Neutrophil (primary cell): ENCODE measurements around the gene SLC8B1.

Experiments
- H3K27ac ChIP-seq: fragments of 200-600 bp; sonication (generic); 2 replicates; pipeline ENCODE4 v1.5.1; 2016; ENCODE audit warnings: mild to moderate bottlenecking, moderate library complexity
- H3K27me3 ChIP-seq: fragments of 200-600 bp; sonication (generic); 2 replicates; pipeline ENCODE4 v1.6.0; 2016; ENCODE audit warnings: mild to moderate bottlenecking
- H3K36me3 ChIP-seq: fragments of 200-600 bp; sonication (generic); 2 replicates; pipeline ENCODE4 v1.5.1; 2017
- H3K4me1 ChIP-seq, 2 experiments: fragments of 200-600 bp in 1 of 2; sonication (generic) in 1 of 2; 1 replicate in 1 of 2; 2 replicates in 1 of 2; pipeline versions ENCODE4 v1.5.1 to v1.6.1; 2013 to 2016; ENCODE audit warnings: low read depth in 1 of 2, low read length in 1 of 2, mild to moderate bottlenecking in 1 of 2, moderate library complexity in 1 of 2; ENCODE audit not compliant: control insufficient read depth in 1 of 2, insufficient read depth in 1 of 2
- H3K4me3 ChIP-seq, 2 experiments: fragments of 200-600 bp in 1 of 2; sonication (generic) in 1 of 2; 1 replicate in 1 of 2; 2 replicates in 1 of 2; pipeline ENCODE4 v1.5.1; 2013 to 2016; ENCODE audit warnings: low read depth in 1 of 2, low read length in 1 of 2, mild to moderate bottlenecking in 1 of 2, moderate library complexity in 1 of 2
- H3K9me3 ChIP-seq: fragments of 200-600 bp; sonication (generic); 2 replicates; pipeline ENCODE4 v1.5.1; 2016
- TF ChIP-seq, protein P1 (sequence below): fragments of 200-600 bp; sonication (generic); IDR thresholded peaks from 2 replicates; pipeline ENCODE4 v1.5.1; 2016; ENCODE audit warnings: antibody characterized with exemption

SLC8B1 gene

DNA sequence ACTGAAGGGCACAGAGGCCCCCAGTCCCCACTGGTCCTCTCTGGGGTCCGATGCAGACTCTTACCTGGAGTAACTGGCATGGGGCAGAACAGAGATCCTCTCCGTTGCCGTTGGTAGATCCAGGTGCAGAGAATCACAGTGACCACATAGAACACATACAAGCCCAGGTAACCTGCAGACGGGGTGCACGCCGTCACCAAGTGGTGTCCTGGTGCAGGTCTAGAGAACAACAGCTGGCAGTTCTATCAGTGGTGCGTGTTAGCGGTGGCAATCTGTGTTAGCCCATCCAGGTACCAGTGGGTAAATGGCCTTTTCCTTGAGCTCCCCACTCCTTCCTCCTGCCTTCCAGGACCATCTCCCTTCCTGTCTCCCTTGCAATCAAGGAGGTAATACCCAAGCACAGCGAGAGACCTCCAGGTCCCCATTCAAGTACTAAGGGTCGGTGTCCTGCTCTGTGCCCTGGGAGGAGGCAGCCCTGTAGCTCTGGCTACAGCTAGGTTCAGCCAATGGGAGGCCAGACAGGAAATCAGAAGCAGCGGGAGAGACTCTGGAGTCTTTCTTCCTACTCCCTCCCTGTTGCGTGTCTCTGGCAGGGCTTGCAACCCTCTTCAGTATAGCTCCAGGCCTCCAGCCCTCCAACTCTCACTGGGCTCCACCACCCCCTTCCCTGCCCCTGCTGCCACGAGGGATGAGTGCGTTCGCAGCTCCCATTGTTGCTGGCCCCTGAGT is 15.8 kb downstream of the SLC8B1 start:
- no peak overlapping the region for H3K4me3 ChIP-seq
- peaks cover 90% of the 10 kb centered on the region for H3K36me3 ChIP-seq
- H3K27ac ChIP-seq, result no peak overlapping the region
- no peaks in the 10 kb centered on the region for H3K9me3 ChIP-seq
- H3K27me3 ChIP-seq, result no peaks in the 10 kb centered on the region
- H3K4me1 ChIP-seq, result no peaks in the 10 kb centered on the region
- TF ChIP-seq, protein P1, sequence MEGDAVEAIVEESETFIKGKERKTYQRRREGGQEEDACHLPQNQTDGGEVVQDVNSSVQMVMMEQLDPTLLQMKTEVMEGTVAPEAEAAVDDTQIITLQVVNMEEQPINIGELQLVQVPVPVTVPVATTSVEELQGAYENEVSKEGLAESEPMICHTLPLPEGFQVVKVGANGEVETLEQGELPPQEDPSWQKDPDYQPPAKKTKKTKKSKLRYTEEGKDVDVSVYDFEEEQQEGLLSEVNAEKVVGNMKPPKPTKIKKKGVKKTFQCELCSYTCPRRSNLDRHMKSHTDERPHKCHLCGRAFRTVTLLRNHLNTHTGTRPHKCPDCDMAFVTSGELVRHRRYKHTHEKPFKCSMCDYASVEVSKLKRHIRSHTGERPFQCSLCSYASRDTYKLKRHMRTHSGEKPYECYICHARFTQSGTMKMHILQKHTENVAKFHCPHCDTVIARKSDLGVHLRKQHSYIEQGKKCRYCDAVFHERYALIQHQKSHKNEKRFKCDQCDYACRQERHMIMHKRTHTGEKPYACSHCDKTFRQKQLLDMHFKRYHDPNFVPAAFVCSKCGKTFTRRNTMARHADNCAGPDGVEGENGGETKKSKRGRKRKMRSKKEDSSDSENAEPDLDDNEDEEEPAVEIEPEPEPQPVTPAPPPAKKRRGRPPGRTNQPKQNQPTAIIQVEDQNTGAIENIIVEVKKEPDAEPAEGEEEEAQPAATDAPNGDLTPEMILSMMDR, result no peak

- Histone ChIP-seq H3K4me1 (no peaks in the 10 kb centered on the region), H3K27me3 (no peaks in the 10 kb centered on the region), H3K27ac (no peak overlapping the region), H3K4me3 (no peak overlapping the region), H3K36me3 (peaks cover 92% of the 10 kb centered on the region), H3K9me3 (no peaks in the 10 kb centered on the region)
- TF ChIP-seq, protein P1, result no peak
Observed at GRCh38 chr12:113318046-113318656, 16.8 kb downstream of the SLC8B1 start.

- Histone ChIP-seq H3K36me3 (peaks cover 95% of the 10 kb centered on the region), H3K27ac (no peak overlapping the region), H3K9me3 (no peaks in the 10 kb centered on the region), H3K27me3 (no peaks in the 10 kb centered on the region), H3K4me3 (no peak overlapping the region), H3K4me1 (no peaks in the 10 kb centered on the region)
- TF ChIP-seq, protein P1, result no peak
Observed at GRCh38 chr12:113317122-113317521, 17.8 kb downstream of the SLC8B1 start.

DNA sequence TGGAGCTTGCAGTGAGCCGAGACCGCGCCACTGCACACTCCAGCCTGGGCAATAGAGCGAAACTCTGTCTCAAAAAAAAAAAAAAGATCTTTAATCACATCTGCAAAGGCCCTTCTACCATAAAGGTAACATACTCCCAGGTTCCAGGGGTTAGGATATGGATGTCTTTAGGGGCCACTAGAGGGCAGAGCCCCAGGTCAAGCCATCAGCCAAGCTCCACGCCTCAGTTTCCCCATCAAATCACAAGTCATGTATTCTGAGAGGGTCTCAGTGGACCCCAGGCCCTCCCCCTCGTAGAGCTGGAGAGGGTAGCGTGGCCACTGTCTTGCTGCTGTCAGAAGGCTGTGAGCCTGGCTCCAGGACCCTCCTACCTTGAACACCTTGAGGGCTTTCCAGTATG is 18.8 kb downstream of the SLC8B1 start:
- TF ChIP-seq, protein P1, result no peak

DNA sequence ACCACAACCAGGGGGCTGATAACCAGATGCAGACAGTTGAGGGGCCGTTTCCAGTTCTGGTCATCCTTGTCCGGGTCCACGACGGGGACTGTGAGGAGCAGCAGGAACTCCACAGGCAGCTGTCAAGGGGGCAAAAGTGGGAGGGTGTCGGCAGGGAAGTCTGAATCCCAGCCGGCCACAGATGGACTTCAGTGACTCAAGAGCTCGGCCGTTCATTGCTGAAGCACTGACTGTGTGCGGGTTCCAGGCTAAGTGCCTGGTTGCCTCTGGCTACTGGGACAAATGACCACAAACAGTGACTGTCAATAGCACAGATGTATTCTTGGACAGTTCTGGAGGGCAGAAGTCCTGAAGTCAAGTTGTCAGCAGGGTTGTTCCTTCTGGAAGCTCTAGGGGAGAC is 19.6 kb downstream of the SLC8B1 start:
- Histone ChIP-seq H3K36me3 (peaks cover 100% of the 10 kb centered on the region), H3K27me3 (no peaks in the 10 kb centered on the region), H3K4me1 (no peaks in the 10 kb centered on the region), H3K27ac (no peak overlapping the region), H3K4me3 (no peak overlapping the region), H3K9me3 (no peaks in the 10 kb centered on the region)
- TF ChIP-seq, protein P1, result no peak

More for the DNA sequence above, 18.8 kb downstream of the SLC8B1 start:
- peaks cover 100% of the 10 kb centered on the region for H3K36me3 ChIP-seq
- no peak overlapping the region for H3K27ac ChIP-seq
- no peak overlapping the region for H3K4me3 ChIP-seq
- H3K27me3 ChIP-seq, result no peaks in the 10 kb centered on the region
- no peaks in the 10 kb centered on the region for H3K4me1 ChIP-seq
- H3K9me3 ChIP-seq, result no peaks in the 10 kb centered on the region
